Coronary artery (tissue), 2 donors: ENCODE measurements around the gene BGN.

ENCODE experiments used
- DNase-seq: peaks from one replicate; pipeline ENCODE4 v3.0.0-alpha.2; 2017; ENCODE audit warnings: low spot score
- H3K27ac ChIP-seq, 2 donors: fragments of 200-600 bp; sonication (generic); one replicate each; pipeline ENCODE4 v1.5.1; 2016 to 2019
- H3K4me3 ChIP-seq: fragments of 200-600 bp; sonication (generic); 2 replicates; pipeline ENCODE4 v1.5.1; 2016; ENCODE audit warnings: mild to moderate bottlenecking, moderate library complexity
- TF ChIP-seq, protein P1 (sequence below): fragments of 200-600 bp; sonication (generic); IDR thresholded peaks from one replicate; pipeline ENCODE4 v1.5.1; 2019; ENCODE audit warnings: antibody characterized with exemption

Gene BGN

DNA sequence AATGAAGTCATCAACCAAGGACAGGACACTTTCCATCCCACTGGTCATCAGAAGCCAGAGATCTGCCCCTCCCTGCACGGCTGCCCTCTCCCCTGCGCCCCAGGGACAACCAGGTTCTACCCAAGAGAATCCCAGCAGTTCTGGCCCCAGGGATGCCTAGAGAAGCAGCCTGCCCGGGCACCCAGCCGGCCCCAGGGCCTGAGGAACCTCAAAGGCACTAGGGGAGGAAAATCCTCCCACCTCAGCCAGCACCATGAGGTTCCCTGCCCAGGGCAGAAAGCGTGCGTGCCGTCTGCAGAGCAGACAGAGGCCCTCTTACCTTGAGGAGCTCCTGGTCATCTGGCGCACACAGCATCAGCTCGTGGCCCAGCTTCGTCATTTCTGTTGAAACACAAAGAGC, 32.5 kb upstream of the BGN start:
- TF ChIP-seq, protein P1, sequence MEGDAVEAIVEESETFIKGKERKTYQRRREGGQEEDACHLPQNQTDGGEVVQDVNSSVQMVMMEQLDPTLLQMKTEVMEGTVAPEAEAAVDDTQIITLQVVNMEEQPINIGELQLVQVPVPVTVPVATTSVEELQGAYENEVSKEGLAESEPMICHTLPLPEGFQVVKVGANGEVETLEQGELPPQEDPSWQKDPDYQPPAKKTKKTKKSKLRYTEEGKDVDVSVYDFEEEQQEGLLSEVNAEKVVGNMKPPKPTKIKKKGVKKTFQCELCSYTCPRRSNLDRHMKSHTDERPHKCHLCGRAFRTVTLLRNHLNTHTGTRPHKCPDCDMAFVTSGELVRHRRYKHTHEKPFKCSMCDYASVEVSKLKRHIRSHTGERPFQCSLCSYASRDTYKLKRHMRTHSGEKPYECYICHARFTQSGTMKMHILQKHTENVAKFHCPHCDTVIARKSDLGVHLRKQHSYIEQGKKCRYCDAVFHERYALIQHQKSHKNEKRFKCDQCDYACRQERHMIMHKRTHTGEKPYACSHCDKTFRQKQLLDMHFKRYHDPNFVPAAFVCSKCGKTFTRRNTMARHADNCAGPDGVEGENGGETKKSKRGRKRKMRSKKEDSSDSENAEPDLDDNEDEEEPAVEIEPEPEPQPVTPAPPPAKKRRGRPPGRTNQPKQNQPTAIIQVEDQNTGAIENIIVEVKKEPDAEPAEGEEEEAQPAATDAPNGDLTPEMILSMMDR: no peak
- H3K27ac ChIP-seq: no peak overlapping the region
- no peak for DNase-seq
- no peak overlapping the region for H3K4me3 ChIP-seq

DNA sequence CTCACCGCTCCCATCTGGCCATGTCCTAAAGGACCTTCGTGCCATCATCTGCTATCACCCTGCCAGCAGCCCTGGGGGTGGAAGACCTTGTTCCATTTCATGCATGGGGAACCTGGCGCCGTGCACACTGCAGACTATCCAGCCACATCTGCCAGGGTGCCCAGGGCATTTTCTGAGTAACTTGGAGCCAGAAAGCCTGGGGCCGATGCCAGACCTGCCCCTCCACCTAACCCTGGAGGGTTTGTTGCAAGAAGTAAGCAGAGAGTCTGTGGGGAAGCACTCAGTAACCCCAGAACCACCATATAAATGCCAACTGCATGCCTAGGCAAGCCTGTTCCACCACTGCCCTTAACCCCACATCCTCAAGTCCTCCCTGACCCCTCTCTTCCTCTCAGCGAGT, 31.7 kb upstream of the BGN start:
- Histone ChIP-seq H3K4me3 (no peak overlapping the region), H3K27ac (no peak overlapping the region)
- no peak for DNase-seq
- TF ChIP-seq, protein P1: no peak

DNA sequence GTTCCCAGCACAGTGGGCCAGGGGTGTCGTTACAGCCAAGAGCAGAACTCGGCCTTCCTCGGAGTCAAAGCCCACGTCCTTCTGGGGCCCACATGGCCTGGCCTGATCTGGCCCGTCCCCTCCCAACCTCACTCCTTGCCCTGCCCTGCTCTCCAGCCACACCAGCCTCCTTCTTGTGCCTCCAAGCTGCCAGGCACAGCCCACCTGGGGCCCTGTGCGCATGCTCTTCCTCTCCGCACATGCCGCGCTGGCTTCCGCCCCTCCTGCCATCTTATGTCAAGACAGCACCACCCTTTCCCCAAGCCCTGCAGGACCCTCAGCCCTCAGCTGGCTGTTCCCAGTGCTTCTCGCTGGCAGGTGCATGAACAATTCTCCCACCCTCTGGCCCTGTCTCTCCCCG, 31.2 kb upstream of the BGN start:
- no peak for DNase-seq
- H3K27ac ChIP-seq: no peak overlapping the region
- TF ChIP-seq, protein P1: no peak
- no peak overlapping the region for H3K4me3 ChIP-seq

DNA sequence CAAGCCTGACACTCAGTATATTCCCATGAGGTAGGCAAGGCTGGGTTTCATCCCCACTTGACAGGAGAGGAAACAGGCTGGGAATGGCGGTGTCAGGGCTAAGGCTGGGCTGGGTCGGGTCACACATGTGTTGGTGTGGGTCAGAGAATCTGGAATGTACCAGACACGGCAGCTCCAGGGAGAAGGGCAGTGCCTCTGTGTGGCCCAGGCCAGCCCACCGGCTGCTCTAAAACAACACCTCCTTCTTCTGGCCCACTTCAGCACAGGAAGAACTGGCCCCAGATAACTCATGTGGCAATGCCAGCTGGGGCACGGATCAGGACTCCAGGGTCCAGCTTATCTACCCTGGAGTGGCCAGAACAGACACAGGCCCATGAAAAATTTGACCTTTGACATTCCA, 30.7 kb upstream of the BGN start:
- DNase-seq: no peak
- TF ChIP-seq, protein P1: no peak
- H3K4me3 ChIP-seq: no peak overlapping the region
- no peak overlapping the region for H3K27ac ChIP-seq

DNA sequence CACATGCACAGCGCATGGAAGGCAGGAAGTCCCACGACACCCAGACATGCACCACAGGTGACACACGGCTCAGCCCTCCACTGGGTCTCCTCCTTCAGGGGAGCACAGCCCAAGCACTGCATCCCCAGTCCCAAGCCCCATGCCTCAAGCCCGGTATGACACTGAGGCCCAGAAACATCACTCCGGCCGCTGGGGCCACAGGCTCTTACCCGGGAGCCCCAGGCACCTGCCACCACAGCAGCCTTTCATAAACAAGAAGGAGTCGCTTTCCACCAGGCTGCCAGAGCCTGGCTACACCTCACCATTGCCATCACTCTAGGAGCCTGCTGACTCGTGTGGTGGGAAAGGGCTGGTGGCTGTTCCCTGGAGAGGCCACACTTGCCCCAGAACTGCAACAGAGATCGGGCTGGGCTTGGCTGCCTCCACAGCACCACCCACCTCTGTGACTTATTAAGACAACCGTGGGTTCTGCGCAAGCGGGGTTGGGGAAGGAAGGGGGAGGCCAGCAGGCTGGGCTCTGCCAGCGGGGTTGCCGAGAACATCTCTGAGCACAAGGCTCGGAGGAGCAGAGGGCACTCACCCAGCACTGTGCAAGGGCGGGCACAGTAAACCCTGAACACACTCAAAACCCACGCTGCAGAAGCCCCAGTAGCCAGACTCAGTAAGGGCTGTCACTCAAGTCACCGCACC, 28.9 kb upstream of the BGN start:
- H3K4me3 ChIP-seq: no peak overlapping the region
- TF ChIP-seq, protein P1: no peak
- DNase-seq: no peak
- no peak overlapping the region for H3K27ac ChIP-seq

DNA sequence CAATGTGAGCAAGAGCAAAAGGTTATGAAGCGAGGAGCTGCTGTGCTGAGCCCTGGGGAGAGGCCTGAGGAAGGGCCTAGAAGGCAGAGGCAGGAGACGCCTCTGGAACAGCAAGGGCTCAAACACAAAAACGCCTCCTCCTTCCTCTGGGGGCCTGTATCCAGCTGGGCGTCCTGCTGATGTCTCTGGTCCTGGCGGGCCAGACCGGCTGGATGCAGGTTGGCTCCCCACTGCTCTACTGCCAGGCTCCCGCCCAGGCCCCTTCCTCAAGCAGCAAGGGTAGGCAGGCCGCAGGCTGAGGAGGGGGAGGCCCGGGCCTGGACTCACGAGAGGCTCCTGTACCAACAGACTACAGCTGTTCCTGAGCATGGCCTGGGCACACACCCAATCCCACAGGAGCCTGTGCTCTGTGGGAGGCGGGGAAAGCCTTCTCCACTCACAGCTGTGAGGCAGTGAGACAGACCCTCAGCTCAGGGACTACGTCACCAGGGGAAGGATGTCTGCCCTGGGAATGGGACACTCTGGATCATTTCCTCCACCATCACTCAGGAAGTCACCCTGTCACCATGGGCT, 26.7 kb upstream of the BGN start:
- TF ChIP-seq, protein P1: no peak
- DNase-seq: no peak
- H3K27ac ChIP-seq: no peak overlapping the region
- H3K4me3 ChIP-seq: no peak overlapping the region

DNA sequence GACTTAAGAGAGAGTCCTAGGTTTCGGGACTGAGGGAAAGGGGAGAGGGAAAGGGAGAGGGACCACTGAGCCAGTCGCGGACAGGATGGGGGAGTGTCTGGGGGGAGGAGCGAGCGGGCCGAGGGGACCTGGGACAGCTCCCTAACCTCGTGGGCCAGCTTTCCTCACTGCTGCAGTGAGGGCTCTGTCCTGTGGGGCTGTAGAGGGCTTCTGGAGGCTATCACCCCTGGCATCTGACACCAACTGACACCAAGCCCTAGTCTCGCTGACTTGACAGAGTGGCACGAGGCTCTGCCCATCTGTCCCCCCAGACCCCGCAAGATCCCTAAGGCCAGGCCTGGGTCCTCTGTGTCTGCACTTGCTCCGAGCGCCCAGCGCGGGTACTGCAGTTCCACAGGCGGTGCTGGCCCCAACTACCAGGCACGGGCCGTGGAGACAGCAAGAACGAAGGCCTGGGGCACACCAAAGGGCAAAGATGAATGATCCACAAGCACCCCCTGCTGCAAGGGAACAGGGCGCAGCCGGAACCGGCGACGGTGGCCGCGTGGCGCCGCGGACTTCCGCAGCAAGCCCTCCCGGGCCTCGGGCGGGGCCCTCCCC, 24.9 kb upstream of the BGN start:
- H3K4me3 ChIP-seq: peak overlapping the region; percentile 72
- TF ChIP-seq, protein P1: no peak
- peak overlapping the region in 1 of 2 donors; percentile 43 for H3K27ac ChIP-seq
- DNase-seq: no peak
